ENCODE measurements around the gene NCSTN.

Gene NCSTN

DNA sequence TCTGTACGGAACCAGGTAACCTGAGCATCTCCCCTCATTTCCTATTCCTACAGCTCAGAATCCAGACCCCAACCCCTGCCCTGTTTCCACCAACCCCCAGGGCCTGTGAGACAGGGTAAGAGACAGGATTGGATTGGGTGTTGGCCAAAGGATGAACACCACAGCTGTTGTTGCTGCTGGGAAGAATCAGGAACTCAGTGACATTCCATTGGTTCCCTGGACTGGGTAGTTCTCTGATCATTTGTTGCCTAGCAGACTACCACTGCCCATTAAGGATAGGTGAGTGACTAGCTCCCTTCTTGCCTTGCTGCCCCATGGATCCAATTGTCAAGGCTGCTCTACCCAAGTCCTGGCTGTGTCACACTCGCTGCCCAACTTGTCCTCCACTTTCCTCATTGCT is 10.0 kb downstream of the NCSTN start:
- no peak for DNase-seq

DNA sequence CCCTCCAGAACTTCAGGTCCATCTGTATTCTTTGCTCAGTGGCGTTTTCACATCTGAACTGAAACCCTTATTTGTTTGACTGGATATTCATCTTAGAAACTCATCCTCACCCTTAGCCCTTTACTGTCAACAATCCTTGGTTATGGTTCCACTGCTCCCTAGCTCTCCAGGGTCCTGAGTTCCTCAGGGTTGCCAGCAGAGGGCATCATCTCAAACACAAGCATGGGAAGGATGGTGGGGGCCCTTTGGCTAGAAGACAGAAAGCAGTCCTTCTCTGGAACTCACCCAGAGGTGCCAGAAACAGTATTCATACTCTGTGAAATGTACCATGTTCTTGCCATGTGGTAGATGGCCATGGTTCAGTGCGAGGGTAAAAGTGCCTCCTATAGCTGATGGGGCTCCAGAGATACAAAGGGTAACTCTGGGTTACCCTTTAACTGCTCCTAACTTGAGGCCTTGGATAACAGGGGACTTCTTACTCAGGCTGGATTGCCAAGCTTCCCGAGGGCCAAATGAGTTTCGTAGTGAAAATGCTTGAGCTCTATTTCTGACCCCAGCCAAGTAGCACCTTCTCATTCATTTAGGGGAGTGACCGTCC is 11.3 kb downstream of the NCSTN start:
- DNase-seq: no peak

DNA sequence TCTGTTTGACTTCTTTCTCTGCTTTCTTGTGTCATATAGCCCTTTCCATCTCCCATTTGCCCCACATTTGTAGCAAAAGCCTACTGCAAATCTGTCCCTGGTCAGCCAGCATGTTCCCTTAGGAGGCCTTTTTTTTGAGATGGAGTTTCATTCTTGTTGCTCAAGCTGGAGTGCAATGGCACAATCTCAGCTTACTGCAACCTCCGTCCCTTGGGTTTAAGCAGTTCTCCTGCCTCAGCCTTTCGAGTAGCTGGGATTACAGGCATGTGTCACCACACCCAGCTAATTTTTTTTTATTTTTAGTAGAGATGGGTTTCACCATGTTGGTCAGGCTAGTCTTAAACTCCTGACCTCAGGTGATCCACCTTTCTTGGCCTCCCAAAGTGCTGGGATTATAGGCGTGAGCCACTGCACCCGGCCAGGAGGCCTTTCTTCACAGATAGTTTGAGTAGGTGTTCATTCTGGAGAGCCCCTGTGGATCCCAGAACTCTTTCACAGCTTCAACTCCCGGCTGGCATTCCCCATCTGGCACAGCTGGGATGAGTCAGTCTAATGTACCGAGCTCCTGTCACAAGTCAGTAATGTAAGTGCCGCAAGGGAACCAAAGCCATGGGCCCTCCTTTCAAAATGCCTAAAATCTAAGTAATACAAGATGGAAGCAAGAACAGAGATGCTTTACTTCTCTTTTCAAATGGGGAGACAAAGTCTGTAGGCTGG is 14.3 kb downstream of the NCSTN start:
- DNase-seq: no peak

DNA sequence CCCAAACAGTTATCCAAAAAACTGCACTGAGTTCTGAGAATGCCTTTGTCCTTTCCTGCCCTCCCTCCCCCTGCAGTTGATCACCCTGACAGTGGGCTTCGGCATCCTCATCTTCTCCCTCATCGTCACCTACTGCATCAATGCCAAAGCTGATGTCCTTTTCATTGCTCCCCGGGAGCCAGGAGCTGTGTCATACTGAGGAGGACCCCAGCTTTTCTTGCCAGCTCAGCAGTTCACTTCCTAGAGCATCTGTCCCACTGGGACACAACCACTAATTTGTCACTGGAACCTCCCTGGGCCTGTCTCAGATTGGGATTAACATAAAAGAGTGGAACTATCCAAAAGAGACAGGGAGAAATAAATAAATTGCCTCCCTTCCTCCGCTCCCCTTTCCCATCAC is 14.9 kb downstream of the NCSTN start:
- DNase-seq: no peak

DNA sequence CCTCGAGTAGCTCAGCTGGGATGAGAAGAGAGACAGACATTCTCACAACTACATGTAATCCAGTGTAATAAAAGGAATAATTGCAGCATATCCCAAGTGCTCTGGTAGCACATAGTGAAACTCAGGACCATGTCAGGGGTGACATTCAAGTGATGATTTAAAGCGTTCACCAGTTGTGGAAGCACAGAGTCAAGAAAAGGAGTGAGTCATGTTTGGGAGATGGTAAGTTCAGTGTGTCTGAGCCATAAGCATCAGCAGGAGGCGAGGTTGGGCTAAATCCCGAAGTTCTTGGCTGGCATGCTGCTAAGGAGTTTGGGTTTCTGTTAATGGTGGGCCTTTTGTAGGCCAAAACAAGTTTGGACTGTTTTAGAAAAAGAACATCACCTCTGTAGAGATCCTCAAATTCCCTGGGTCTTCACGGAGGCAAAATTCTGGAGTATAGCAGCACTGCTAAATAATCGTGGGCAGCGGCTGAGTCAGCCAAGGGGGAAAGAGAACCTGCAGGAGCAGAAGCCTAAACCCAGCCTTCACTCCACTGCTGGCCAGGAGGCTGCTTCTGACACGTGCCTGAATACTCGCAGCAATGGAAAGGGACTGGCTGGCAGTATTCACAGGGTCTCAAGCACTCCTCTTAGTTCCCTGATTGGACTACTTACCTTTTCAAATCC is 16.5 kb downstream of the NCSTN start:
- DNase-seq: no peak

DNA sequence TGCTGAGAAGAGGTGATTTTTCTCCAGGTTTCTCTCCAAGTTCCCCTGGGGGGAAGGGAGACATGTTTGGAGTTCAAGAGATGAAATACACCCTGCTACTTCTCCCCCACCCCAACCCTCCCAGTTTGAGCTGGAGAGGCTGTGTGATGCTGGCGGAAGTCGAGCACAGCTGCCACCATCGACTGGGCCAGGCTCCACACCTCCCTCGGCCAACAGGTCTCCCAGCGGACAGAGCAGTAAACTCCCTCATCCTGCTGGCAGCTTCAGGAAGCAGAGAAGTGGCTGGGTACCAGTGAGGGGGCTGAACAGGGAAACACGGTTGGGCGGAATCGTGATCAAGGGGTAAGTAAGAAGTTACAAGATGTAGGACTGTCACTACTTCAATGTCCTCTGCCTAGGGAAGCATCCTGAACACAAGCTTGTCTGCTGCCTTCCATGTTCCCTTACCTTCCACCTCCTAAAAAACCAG is 17.1 kb downstream of the NCSTN start:
- DNase-seq: no peak

DNA sequence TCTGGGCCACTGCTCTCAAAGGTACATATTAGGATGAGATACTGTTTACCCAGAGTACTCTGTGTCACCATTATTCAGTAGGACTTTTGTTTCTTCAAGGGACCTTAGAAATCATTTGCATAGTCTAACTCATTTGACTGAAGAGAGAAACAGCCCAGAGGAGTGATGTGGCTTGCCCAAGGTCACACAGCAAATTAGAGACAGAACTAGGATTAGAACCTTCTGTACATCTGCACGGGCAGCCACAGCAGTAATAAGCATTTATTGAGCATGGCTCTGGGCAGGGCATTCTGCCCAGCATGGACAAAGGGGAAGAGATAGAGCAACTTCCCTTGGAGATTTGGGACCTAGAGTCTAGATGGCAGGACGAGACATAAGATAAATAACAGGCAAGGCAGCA is 18.0 kb downstream of the NCSTN start:
- no peak for DNase-seq

DNA sequence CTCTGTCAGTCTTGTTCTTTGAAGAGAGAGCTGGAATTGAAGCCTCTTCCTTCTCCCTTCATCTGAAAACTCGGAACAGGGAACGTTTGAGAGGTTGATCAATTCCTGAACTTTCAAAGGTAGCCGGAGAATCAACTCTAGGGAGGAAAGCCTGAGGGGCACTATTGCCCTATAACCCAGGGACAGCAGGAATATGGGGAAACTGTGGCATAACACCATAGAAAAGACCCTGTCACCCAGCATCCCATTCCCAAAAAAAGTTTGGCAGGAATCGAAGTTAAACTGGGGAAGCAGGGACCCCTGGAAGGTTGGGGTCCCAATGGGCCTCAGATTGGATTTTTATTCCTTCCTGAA is 18.6 kb downstream of the NCSTN start:
- no peak for DNase-seq

DNA sequence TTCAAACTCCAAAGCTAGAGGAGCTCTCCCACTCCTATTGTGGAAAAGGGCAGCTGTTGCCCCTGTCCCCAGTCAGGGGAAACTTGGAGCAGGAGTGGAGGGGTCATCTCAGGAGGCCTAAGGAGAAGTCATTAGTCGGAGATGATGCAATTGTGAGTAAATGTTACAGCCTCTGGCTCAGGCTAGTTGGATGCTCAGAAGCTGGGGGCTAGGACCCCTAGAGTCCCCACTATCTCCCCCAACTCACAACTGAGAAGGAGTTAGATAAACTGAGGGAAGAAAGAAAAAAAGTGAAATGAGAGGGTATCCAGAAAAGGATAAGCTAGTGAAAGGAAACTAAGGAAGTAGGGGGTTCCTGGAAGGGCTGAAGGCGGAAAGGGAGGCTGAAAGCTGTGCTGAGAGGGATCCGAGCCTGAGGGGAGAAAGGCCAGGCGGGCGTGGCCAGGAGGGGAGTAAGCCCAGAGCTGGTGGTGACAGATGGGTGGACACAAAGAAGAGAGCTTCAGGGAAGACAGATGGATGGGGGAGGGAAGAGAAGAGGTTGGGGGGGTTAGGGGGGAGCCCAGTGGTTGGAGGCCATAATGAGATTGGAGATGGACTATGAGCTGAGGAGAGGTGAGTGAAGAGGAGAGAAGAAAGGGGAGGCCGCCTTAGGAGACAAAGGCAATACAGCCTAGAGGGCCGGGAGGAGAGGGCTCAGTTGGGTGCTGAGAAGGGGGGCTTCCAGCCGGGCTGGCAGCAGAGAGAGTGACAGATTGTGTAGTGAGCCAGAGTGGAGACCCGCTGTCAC is 19.2 kb downstream of the NCSTN start:
- no peak for DNase-seq

DNA sequence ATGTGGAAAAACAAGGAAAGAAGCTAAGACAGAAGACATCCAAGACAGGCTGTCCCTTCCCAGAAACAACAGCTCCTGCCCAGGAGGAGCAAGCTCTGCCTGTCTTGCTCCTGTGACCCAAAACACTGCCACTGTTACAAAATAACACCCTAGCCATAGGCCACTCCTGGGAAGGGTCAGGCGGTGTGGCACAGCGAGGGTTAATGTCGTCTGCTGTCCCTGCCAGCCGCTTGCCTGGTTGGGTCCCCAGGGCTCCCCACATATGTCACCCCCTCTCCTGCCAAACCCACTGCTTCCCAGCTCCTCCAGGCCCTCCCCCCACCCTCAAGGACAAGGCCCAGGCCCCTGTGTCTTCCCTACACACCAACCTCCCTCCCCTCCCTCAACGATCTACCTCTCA is 19.8 kb downstream of the NCSTN start:
- DNase-seq: no peak

DNA sequence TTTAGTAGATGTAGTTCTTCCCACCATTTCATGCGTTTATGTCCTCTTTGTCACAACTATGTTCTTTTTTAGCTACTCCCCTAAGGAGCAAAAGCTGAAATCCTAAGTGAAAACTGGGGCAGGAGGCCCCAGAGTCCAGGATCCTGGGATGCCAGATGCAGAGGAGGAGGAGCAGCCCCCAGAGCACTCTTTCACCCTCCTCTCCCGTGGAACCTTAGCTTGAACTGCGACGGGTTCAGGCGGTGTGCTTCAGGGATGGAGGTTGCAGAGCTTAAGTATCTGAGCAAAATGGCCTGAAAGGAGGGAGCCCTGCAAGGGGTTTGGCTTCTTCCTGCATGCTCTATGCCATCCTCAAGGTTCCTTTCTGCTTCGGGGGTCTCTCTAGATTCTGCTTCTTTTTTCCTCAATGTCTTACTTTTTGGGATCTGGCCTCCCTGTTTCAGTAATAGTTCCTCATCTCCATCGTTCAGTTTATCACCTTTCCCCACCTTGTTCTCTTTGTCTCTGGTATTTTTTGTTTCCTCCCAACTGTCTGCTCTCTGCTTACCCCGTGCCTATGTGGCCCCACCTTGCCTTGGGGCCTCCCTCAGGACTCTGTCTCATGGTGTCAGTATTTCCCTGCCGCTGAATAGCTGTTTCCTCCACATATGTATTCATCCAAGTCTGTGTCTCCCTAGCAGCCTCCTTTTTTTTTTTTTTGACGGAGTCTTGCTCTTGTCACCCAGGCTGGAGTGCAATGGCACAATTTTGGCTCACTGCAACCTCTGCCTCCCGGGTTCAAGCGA is 21.0 kb downstream of the NCSTN start:
- no peak for DNase-seq

DNA sequence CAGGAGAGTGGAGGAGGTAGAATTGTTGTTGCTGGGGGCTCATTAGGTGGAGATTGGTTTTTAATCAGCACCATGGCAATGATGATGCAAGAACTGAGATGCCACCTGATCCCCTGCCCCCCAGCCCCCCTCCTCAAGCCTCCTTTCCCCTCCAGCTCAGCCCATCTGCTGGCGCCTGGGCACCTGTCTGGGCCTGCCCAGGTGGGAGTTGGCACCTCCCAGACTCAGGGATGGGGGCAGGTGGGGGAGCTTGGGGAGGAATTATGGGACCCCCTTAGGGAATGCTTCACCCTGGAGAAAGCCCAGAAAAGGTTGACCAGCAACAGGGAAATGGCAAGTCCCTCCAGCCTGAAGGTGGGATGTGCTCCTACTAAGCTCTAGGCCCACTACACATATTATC is 22.1 kb downstream of the NCSTN start:
- DNase-seq: no peak

DNA sequence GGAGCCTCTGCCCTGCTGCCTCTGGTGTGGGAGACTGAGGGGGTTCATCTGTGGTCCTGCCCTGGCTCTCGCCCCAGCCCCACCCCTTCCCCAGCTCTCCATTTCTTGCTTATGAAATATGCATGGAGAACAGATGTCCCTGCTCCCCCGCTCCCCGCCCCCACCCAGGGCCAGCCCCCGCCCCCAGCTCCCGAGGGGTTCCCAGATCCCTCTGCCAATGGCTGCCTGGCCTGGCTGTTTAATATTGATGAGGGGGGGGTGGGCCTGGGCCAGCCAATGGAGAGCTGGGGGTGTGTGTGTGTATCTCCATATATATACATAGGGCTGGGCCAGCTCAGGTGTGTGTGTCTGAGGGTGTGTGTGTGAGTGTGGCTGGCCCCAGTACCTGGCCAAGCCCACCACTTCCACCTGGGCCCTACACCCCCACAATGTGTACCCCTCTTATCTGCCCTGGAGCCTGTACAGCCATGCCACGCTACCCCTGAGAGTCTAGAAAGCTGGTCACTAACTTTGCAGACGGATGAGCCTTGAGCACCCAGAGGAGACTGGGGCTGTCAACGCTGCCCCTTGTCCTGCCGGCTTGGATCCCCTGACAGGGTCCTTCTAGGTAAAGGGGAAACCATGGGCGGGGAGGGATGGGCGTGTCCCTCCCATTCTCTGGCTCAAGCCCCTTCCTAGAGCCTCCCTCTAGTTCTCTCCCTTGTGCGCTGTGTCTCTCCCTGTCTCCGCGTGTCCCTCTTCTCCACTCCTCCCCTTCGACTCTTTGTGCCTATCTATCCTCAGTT is 23.7 kb downstream of the NCSTN start, which contains the start of gene NHLH1:
Gene NHLH1 (plus strand): TSS at position 341 of the 785 bp plus-strand sequence. CDS start 3,661 bp downstream, outside the sequence.
- DNase-seq: no peak

DNA sequence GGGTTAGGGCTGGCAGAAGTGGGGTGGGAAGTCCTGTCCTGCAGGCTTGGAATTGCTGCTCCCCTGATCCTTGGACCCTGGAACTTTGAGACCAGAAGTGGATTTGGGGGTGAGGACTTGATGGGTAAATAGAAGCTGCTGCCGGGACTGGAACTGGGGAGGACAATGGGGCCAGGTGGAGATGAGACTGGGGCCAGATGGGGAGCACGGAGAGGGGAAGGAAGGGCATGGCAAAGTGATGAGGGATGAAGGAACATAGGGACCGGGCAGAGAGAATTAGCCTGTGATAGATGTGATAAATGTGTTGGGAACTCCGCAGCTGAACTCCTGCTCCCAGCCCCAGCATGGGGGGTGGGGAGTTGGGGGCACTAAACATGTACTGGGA is 24.3 kb downstream of the NCSTN start:
- no peak for DNase-seq

DNA sequence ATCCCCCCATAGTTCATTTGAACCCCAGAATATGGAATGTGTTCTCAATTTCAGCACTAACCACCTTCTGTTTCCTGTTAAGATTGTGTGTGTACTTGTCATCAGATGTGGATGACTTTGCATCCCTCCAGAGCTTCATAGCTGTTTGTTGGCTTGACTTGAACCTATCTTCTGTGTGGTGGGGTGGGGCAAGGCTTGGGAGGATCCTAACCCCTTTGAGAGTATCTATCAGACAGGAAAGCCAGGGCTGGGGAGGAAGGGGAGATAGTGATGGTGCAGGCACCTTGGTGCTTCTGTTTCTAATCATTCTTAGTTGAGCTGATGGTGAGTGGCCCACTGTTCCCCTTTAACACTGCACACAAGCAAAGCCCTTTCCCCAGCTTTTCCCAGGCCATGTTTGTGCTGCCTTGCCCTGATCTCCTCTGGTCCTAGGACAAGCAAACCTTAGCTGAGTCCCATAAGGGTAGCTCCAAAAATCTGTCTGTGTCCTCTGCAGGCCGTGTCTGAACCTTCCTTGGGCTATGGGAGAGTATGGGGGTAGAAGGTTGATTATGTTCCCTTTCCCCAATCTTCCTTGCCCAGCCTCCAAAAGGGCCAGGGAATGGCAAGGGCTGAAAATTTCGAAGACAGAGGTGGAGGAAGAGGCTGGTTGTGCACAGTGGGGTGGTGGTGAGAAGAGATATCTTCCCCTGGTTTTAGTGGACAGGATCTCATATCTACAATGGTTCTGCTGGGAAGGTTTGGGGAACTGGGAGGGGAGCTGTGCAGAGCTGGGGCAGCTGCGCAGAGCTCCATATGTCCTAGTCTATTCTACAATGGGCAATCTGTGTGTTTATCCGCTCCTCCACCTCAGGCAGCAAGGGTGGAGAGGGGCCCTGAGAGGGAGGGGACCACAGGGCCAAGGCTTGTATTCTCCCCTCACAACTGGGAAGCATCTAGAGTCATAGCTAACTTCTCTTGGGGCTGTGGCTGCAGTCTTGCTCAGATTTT is 25.0 kb downstream of the NCSTN start:
- DNase-seq: no peak

DNA sequence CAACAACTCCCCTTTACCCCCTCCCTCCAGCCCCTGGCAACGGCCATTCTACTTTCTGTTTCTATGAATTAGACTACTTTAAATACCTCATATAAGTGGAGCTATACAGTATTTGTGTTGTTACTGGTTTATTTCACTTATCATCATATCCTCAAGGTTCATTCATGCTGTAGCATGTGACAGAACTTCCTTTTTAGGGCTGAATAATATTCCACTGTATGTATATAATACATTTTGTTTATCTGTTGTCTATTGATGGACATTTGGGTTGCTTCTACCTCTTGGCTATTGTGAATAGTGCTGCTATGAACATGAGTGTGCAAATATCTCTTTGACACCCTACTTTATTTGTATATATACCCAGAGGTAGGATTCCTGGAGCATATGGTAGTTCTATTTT is 25.9 kb downstream of the NCSTN start:
- no peak for DNase-seq

DNA sequence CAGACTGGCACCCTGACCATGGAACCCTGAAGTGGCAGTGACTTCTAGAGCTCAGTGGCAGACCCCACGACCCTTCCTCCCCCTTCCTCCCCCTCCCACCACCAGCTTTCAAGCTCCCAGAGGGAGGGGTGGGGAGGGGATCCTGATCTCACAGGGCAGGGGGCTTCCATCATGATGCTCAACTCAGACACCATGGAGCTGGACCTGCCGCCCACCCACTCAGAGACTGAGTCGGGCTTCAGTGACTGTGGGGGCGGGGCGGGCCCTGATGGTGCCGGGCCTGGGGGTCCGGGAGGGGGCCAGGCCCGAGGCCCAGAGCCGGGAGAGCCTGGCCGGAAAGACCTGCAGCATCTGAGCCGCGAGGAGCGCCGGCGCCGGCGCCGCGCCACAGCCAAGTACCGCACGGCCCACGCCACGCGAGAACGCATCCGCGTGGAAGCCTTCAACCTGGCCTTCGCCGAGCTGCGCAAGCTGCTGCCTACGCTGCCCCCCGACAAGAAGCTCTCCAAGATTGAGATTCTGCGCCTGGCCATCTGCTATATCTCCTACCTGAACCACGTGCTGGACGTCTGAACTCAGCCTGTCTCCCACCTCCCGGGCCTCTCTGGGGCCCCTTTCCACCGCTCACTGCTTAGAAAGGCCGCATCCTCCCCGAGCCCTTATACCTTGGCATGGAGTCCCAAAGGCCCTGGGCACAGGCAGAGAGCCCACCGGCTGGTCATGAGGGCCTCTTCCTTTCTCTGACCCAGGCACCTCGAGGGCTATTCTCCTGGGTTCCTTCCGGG is 27.6 kb downstream of the NCSTN start:
- no peak for DNase-seq

DNA sequence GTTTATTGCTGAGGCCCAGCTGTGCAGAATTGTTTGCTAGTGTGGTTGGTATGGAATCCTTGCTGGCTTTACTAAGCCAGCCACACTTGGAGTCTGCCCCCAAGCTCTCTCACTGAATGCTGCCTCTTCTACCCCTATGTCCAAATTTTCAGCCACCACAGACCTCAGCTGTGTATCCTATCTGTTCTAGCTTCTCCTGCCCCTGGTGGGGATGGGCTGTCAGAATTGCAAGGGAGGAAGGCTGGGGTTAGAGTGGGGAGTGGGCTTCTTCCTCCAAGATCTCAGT is 28.1 kb downstream of the NCSTN start:
- no peak for DNase-seq

DNA sequence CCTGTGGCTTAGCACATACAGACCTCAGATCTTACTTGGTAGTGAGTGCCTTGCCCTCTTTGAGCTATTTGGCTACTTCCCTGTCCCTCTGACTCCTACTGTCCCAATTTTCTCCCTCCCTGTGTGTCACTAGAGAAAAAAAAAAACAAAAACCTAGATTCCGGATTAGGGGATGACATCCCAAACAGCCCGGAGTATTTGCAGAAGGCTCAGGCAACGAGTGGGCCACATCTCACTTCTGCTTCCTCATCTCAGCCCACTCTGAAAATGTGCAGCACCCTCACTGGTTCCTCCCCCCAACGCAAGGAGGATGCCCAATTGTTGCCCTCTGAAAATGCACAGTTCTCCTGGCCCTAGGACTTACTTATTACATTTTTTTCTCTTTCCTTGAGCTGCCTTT is 28.6 kb downstream of the NCSTN start:
- no peak for DNase-seq

DNA sequence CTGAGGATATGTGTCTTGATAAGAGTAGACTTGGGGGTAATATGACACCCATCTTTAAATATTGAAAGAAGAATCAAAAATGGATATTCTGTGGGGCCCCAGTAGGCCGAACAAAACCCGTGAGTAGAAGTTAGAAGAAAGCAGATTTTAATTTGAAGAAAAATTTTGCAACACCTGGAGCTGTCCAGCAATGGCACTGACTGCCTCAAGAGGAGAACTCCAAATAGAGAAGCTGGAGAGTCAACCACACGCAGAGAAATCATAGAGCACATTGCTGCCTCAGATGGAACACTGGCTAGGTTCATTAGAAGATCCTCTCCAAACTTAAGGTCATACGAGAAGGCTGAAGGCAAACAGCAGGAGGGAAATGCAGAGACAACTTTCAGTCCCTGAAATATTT is 30.5 kb downstream of the NCSTN start:
- no peak for DNase-seq
